CD4-positive, alpha-beta T cell treated with Interferon alpha-2 for 1 hour (primary cell): ENCODE measurements around the gene ANAPC2.

Source experiments
- DNase-seq, 2 donors: peaks; one replicate each; pipeline ENCODE4 v3.0.0-alpha.2; 2020 to 2022

ANAPC2 gene

DNA sequence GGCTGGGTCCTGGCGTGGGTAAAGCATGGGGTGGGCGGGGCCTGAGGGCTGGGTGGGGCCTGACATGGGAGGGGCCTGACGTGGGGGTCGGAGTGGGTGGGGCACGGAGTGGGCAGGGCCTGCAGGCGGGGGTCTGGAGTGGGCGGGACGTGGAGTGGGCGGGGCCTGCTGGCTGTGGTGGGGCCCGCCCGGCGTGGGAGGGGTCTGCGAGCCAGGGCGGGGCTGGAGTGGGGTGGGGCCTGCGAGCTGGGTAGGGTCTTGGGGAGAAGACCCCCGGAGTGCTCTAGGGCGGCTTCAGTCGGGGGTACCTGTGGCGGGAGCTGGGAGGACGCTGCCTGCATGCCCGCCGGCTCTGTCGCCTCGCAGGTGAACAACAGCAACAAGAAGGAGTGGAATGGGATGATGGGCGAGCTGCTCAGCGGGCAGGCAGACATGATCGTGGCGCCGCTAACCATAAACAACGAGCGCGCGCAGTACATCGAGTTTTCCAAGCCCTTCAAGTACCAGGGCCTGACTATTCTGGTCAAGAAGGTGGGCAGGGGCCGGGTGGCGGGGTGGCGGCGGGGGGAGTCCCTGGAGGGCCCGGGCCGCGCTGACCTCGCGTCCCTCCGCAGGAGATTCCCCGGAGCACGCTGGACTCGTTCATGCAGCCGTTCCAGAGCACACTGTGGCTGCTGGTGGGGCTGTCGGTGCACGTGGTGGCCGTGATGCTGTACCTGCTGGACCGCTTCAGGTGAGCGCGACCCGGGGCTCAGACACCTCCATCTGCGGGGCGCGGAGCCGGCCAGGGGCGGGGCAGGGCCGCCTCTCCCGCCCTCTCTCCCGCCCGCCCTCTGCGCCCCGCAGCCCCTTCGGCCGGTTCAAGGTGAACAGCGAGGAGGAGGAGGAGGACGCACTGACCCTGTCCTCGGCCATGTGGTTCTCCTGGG, 26.5 kb downstream of the ANAPC2 start:
- no peak for DNase-seq

GRCh38 chr9:137160716-137161557, 27.4 kb downstream of the ANAPC2 start:
- no peak for DNase-seq

DNA sequence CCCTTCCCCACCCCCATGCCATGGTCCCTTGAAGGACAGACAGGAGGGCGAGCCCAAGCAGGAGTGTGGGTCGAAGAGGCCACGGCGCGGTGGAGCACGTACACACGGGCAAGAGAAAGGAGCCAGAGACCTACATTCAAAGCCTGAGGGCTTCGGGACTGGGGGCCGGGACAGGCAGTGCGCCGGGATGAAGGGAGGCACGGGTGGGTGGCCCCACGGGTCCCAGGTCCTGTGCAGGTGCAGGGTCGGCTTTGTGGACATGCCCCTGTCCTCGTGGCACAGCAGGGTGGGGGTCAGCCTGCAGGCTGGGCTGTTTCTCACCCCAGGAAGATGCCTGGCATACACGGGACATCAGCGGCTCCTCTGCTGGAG, 28.3 kb downstream of the ANAPC2 start:
- DNase-seq = no peak

GRCh38 chr9:137159105-137160053, 29.0 kb downstream of the ANAPC2 start:
- DNase-seq = no peak

- no peak for DNase-seq
These were observed 29.7 kb downstream of the ANAPC2 start for GRCh38 chr9:137158625-137159024.

GRCh38 chr9:137157618-137158415, 30.5 kb downstream of the ANAPC2 start:
- DNase-seq = no peak

DNA sequence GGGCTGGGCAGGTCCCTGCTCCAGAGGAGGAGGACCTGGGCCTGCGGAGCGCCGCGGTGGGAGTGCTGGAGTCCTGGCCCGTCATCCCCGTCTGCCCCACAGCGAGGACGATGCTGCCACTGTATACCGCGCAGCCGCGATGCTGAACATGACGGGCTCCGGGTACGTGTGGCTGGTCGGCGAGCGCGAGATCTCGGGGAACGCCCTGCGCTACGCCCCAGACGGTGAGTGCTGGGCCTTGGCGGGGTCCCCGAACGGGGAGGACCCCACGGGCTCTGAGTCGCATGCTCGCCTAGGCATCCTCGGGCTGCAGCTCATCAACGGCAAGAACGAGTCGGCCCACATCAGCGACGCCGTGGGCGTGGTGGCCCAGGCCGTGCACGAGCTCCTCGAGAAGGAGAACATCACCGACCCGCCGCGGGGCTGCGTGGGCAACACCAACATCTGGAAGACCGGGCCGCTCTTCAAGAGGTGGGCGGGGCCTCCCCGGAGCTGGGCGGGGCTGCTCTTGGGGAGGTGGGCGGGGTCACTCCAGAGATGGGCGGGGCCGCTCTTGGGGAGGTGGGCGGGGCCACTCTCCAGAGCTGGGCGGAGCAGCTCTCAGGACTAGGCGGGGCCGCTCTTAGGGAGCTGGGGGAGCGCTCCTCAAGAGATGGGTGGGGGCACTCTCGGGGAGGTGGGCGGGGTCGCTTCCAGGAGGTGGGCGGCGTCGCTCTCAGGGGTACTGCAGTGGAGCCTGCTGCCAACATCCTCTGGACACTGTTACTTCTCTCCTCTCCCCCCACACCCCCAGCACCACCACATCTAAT, 31.6 kb downstream of the ANAPC2 start:
- DNase-seq = peak; percentile 41 to 61

- no peak for DNase-seq
These were observed 35.4 kb downstream of the ANAPC2 start for GRCh38 chr9:137152844-137153405.

DNA sequence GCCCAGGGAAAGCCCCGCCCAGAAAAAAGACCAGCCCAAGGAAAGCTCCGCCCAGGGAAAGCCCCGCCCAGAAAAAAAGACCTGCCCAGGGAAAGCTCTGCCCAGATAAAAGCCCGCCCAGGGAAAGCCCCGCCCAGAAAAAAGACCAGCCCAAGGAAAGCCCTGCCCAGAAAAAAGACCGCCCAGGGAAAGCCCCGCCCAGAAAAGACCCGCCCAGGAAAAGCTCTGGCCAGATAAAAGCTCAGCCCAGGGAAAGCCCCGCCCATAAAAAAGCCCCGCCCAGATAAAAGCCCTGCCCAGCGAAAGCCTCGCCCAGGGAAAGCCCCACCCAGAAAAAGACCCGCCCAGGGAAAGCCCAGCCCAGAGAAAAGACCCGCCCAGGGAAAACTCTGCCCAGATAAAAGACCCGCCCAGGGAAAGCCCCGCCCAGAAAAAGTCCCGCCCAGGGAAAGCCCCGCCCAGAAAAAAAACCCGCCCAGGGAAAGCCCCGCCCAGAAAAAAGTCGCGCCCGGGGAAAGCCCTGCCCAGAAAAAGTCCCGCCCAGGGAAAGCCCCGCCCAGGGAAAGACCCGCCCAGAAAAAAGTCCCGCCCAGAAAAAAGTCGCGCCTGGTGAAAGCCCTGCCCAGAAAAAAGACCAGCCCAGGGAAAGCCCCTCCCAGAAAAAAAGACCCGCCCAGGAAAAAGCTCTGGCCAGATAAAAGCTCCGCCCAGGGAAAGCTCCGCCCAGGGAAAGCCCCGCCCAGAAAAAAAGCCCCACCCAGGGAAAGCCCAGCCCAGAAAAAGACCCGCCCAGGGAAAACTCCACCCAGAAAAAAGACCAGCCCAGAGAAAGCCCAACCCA, 37.5 kb downstream of the ANAPC2 start:
- peak; percentile 32 to 53 for DNase-seq

- DNase-seq = no peak
These were observed 38.3 kb downstream of the ANAPC2 start for GRCh38 chr9:137149942-137150616.

GRCh38 chr9:137149363-137149762, 39.0 kb downstream of the ANAPC2 start:
- no peak for DNase-seq

- DNase-seq = no peak
These were observed 39.7 kb downstream of the ANAPC2 start for GRCh38 chr9:137148661-137149060.

DNA sequence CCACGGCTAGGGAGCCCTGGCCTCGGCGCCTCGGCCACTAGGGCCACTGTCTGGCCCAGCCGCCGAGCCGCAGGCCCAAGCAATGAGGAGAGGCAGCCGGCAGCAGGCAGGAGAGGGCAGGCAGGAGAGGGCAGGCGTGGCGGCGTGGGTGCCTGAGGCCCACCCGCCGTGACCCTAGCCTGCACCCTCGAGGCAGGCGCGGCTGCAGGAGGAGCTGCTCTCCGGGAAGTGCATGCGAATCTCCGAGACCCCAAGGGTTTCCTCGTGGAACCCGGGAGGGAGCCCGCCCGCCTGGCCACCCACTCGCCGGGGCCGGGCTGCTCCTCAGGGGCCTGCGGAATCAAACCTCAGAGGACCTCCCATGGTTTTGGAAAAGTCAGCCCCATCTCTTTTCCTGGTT, 40.1 kb downstream of the ANAPC2 start:
- no peak for DNase-seq

- no peak for DNase-seq
These were observed 40.6 kb downstream of the ANAPC2 start for GRCh38 chr9:137147793-137148160.

DNA sequence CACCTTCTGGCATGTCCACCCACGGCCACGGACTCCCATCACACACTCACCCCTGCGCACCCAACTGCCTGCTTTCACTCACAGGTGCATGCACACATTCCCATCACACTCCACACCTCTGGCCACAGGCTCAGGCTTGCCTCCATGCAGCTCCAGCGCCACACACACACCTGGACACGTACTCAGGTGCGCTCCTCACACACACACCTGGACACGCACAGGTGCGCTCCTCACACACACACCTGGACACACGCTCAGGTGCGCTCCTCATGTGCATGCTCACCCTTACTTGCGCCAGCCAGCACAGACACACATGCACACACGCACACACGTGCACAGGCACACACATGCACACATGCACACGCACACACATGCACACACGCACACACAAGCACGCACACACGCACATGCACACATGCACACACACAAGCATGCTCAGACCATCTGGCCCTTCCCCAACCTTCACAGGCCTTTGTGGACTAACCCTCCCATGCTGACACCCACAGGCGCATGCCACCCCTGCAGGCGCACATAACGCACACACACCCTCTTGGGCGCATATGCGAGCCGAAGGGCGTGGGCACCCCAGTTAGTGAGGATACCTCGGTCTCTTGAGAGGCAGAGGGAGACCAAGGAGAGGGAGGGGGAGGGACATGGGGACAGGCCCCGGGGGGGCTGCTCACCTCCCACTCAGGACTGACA, 41.1 kb downstream of the ANAPC2 start:
- no peak for DNase-seq

DNA sequence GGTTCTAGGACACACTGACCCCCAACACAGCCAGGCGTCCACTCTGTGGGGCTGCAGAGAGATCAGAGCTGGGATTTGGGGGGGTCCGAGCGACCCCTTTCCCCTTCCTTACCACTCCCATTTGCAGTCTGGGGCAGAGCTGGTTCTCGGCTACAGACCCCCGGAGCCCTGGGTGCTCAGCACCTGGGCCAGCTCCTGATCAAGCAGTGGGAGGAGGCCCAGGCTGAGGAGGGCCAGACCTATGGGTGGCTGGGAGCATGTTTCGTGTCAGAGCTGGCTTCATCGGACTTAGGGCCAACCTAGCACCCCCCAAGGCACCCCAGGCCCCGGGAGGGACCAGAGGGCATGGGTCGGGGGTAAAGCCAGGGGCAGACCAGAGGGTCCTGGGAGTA, 41.8 kb downstream of the ANAPC2 start:
- no peak for DNase-seq

GRCh38 chr9:137145731-137146526, 42.4 kb downstream of the ANAPC2 start:
- no peak for DNase-seq

- no peak for DNase-seq
These were observed 44.9 kb downstream of the ANAPC2 start for GRCh38 chr9:137143459-137143858.
